ENCODE data around the gene KCNH3. TPM values are rescaled to one million over a fixed set of nuclear protein-coding genes. Genes with fewer than 3 reads are reported as not detected.

KCNH3 gene
- total and polyA plus RNA-seq, 3 donors from 2014 or later: 4.5 to 8.3 (median 4.5) TPM

DNA sequence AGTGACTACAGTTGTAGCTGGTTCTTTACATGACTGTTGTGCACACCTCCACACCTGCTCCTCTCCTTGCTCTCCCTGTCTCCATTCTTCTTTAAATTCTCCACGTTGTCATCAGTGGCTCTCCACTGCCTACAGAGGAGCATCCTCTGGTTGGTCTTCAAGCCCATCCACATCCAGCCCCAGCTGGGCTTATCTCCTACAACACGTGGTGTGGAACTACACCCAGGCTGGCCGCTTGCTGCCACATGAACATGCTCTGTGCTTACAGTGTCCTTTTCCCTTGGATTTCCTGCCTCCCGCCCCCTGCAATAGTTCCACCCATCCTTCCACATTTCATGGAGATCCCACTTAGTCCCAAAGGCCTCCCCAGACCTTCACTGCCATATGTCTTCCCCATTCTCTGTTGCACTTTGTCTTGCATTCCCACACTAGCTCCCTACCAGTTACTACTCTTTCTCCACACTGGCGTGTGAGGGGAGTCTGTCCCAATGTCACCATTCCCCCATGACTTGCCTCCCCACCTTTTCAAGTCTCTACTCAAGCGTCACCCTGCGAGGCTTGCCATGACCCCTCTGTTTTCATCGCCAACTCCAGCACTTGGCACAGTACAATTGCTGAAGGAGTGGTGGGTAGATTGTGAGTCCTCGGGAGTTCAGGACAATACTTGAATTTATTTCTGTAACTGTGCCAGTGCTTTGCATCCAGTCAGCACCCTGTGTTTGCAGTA lies 38.9 kb downstream of the KCNH3 start:
- intact Hi-C loops (cut with DNase I; ENCODE audit: low total_unique reads): no loop called here

DNA sequence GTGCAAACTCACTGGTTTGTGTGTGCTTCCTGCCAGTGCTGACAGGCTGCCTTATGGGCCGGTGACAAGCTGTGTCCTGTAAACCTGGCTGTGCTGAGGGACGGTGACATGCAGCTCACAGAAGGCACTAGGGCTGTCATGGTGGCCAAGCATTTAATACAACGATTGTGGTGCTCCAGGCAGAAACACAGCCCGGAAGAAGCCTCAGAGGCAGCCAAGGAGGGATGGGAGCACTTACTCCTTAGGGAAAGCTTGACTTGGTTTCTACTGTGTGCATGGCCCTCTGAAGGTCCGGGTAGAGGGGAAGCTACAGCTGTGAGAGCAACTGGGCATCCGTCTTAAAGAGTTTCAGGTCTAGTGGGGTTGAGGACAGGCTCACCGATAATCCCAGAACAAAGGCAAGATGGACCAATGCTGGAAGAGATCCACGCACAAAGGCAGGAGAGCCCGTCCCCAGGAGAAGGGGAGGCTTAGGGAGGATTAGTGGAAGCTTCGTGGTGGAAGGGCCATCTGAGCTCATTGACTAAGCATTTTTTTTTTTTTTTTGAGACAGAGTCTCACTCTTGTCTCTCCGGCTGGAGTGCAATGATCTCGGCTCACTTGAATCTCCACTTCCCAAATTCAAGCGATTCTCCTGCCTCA lies 39.8 kb downstream of the KCNH3 start:
- H3K27ac ChIP-seq: no peak overlapping the region
- no peak for DNase-seq
- no peaks in the 10 kb centered on the region for H3K27me3 ChIP-seq
- peaks cover 20% of the 10 kb centered on the region for H3K4me1 ChIP-seq
- TF ChIP-seq, protein P1, sequence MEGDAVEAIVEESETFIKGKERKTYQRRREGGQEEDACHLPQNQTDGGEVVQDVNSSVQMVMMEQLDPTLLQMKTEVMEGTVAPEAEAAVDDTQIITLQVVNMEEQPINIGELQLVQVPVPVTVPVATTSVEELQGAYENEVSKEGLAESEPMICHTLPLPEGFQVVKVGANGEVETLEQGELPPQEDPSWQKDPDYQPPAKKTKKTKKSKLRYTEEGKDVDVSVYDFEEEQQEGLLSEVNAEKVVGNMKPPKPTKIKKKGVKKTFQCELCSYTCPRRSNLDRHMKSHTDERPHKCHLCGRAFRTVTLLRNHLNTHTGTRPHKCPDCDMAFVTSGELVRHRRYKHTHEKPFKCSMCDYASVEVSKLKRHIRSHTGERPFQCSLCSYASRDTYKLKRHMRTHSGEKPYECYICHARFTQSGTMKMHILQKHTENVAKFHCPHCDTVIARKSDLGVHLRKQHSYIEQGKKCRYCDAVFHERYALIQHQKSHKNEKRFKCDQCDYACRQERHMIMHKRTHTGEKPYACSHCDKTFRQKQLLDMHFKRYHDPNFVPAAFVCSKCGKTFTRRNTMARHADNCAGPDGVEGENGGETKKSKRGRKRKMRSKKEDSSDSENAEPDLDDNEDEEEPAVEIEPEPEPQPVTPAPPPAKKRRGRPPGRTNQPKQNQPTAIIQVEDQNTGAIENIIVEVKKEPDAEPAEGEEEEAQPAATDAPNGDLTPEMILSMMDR (IDR thresholded peaks at IDR 0.05): no peak
- TF ChIP-seq POLR2A (IDR thresholded peaks at IDR 0.05): no peak
- H3K36me3 ChIP-seq (ENCODE audit: low read depth, missing control alignments): no peaks in the 10 kb centered on the region
- no peaks in the 10 kb centered on the region for H3K9me3 ChIP-seq
- no peak overlapping the region for H3K4me3 ChIP-seq
- intact Hi-C loops (cut with DNase I; ENCODE audit: low total_unique reads): no loop called here
- WGBS, 2 donors: 81 to 86% methylated on average over 11 to 13 of the region's 13 CpGs

More for the DNA sequence above, 38.9 kb downstream of the KCNH3 start:
- TF ChIP-seq, protein P1 (IDR thresholded peaks at IDR 0.05): no peak
- TF ChIP-seq POLR2A (IDR thresholded peaks at IDR 0.05): no peak
- no peak for DNase-seq
- Histone ChIP-seq H3K27me3 (no peaks in the 10 kb centered on the region), H3K9me3 (no peaks in the 10 kb centered on the region), H3K27ac (no peak overlapping the region), H3K36me3 (ENCODE audit: low read depth, missing control alignments) (no peaks in the 10 kb centered on the region), H3K4me1 (peaks cover 15% of the 10 kb centered on the region), H3K4me3 (no peak overlapping the region)
- 74 to 82% methylated on average over 9 of the region's 9 CpGs for WGBS, 2 donors

DNA sequence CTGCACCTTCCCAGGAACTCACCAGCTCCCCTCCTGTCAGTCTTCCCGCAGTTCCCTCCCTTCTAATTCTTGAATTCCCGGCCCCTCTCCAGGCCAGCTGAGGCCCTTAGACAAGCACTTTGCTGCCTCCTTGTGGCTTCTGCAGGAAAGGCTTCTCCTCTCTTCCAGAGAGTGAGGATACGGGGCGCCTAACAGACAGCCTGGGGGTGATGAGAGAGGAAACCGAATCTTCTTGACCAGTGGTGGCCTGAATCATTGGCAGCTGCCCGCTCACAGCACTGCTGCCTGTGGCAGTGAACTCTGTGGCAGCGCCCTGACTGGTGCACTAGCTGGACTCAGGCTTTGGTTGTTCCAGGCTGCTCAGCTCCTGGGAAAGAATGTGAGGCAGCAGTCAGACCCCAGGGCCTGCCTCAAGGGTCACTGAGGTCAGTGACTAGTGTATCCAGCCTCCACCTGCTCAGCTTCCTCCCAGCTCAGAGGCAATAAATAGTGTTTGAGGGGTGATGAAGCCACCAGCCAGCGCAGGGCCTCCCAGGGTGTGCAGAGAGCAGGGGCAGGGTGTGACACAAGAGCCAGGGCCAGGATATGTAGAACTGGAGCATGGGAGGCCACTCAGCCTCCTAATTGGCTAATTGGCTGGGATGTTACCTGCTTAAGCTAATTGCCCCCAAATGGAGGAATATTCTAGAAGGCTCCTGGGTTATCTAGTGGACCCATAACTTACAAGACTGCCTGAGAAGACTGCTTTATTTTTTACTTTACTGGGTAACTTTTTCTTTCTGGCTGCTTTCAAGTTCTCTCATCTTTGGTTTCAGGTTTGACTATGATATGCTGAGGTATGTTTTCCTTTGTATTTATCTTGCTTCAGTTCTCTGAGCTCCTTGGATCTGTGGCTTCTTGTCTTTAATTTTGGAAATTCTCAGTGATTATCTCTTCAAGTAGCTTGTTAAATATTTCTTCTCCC lies 42.0 kb downstream of the KCNH3 start:
- no peaks in the 10 kb centered on the region for H3K27me3 ChIP-seq
- peaks cover 27% of the 10 kb centered on the region for H3K4me1 ChIP-seq
- no peak overlapping the region for H3K4me3 ChIP-seq
- TF ChIP-seq, protein P1 (IDR thresholded peaks at IDR 0.05): peak in 2 of 3 experiments; percentile 52 to 60
- TF ChIP-seq POLR2A (IDR thresholded peaks at IDR 0.05): no peak
- DNase-seq: peak; percentile 86
- no peaks in the 10 kb centered on the region for H3K9me3 ChIP-seq
- H3K27ac ChIP-seq: no peak overlapping the region
- WGBS, 2 donors: 52 to 63% methylated on average over 7 to 8 of the region's 8 CpGs
- H3K36me3 ChIP-seq (ENCODE audit: low read depth, missing control alignments): no peaks in the 10 kb centered on the region
- intact Hi-C loops (cut with DNase I; ENCODE audit: low total_unique reads): no loop called here

DNA sequence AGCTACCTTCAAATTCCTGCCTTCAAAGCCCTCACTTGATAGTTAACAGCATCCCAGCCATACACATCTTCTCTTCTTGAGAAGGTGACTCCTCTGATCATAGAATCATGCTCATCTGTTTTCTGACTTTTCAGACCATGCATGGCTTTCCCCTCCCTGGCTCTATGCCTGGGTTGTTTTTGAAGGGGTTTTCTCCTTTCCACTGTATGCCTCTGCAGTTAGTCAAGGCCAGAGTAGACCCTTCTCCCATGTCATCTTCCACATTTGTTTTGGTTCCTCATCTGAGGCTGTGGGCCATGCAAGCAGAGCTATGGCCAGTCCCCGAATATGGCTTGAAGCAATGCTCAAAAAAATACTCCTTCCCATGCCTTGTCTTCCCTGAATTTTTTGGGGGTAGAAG lies 43.4 kb downstream of the KCNH3 start:
- peaks cover 27% of the 10 kb centered on the region for H3K4me1 ChIP-seq
- DNase-seq: no peak
- no peak overlapping the region for H3K4me3 ChIP-seq
- no peak overlapping the region for H3K27ac ChIP-seq
- intact Hi-C loops (cut with DNase I; ENCODE audit: low total_unique reads): no loop called here
- no peaks in the 10 kb centered on the region for H3K36me3 ChIP-seq (ENCODE audit: low read depth, missing control alignments)
- WGBS, 2 donors: 85 to 95% methylated on average over 1 of the region's 1 CpG
- no peaks in the 10 kb centered on the region for H3K27me3 ChIP-seq
- TF ChIP-seq, protein P1 (IDR thresholded peaks at IDR 0.05): no peak
- TF ChIP-seq POLR2A (IDR thresholded peaks at IDR 0.05): no peak
- H3K9me3 ChIP-seq: no peaks in the 10 kb centered on the region

Data from testis (tissue), 3 donors.